ENCODE measurements around the gene BRAT1.

BRAT1 gene

DNA sequence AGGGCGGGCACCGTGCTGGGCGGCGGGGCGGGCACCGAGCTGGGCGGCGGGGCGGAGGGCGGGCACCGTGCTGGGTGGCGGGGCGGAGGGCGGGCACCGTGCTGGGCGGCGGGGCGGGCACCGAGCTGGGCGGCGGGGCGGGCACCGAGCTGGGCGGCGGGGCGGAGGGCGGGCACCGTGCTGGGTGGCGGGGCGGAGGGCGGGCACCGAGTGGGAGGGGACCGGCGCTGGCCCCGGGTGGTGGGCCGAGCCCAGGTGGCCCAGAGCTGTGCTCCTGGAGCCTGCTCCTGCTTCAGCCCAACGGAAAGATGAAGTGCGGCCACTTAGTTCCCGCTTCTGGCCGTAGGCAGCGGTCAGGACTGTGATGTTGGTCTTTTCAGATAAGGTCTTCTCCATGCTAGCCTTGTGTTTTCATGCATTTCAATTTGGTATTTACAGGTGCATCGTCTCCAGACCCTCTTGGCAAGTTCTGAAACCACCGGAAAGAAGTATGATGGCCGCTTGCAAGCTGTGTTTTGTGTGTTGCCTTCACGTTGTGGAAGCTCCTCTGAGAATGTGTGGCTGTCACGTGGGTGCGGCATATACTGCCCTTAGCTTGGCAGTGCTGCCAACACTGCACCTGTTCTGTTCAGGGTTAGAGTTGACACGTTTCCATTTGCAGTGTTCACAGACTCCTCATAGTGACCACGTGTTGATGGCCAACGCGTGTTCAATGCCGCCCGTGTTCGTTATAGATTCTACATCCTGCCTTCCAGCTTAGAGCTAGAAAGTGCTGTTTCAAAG is 28.7 kb upstream of the BRAT1 start:
- H3K9me3 ChIP-seq (ENCODE audit: control insufficient read depth, low read length): no peaks in the 10 kb centered on the region
- H3K36me3 ChIP-seq (ENCODE audit: control insufficient read depth, insufficient read depth, low read length): peaks cover 14% of the 10 kb centered on the region
- WGBS, 2 experiments (ENCODE audit: insufficient coverage in 2 of 2): 92 to 97% methylated on average over 25 to 35 of the region's 54 CpGs
- H3K4me1 ChIP-seq (ENCODE audit: control insufficient read depth, insufficient read depth, low read length, poor library complexity, severe bottlenecking): no peaks in the 10 kb centered on the region
- no peak overlapping the region for H3K27ac ChIP-seq (ENCODE audit: low read depth, low read length, severe bottlenecking)
- H3K4me3 ChIP-seq (ENCODE audit: extremely low read depth, insufficient read depth, low read length, poor library complexity, severe bottlenecking): no peak overlapping the region

DNA sequence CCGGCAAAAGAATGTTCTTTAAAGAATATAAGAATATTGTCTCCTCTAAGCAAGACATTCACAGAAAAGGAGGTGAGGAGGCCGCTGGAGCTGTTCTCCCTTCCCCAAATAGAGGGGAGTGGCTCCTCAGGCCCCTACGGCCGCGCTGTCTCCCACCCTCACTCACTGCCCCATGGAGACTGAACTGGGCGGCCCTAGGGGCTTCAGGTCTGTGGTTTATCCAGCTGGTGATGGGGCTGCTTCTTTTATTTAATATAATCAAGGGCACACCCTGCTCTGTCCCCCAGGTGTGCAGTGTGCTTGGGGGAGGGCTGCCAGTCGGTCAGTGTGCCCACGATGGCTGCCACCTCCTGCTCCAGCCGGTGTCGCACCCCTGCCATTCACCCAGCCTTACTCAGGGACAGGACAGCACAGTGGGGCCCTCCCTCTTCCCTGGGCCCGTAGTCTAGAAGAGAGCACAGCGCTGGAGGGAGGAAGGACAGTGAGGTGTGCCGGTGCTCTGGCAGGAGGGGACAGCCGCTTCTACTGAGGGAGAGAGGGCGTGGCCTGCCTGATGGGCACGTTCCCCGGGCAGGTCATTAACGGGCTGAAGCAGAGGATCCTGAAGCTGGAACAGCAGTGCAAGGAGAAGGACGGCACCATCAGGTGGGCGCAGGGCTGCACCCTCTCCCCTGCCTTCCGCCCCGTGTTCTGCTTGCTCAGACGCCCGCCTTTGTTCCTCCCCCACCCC is 26.8 kb upstream of the BRAT1 start:
- 85 to 86% methylated on average over 15 to 17 of the region's 24 CpGs for WGBS, 2 experiments (ENCODE audit: insufficient coverage in 2 of 2)
- H3K36me3 ChIP-seq (ENCODE audit: control insufficient read depth, insufficient read depth, low read length): peaks cover 11% of the 10 kb centered on the region
- H3K9me3 ChIP-seq (ENCODE audit: control insufficient read depth, low read length): no peaks in the 10 kb centered on the region
- no peaks in the 10 kb centered on the region for H3K4me1 ChIP-seq (ENCODE audit: control insufficient read depth, insufficient read depth, low read length, poor library complexity, severe bottlenecking)
- no peak overlapping the region for H3K4me3 ChIP-seq (ENCODE audit: extremely low read depth, insufficient read depth, low read length, poor library complexity, severe bottlenecking)
- no peak overlapping the region for H3K27ac ChIP-seq (ENCODE audit: low read depth, low read length, severe bottlenecking)

- Histone ChIP-seq H3K36me3 (ENCODE audit: control insufficient read depth, insufficient read depth, low read length) (peaks cover 7% of the 10 kb centered on the region), H3K9me3 (ENCODE audit: control insufficient read depth, low read length) (no peaks in the 10 kb centered on the region), H3K4me1 (ENCODE audit: control insufficient read depth, insufficient read depth, low read length, poor library complexity, severe bottlenecking) (no peaks in the 10 kb centered on the region), H3K27ac (ENCODE audit: low read depth, low read length, severe bottlenecking) (no peak overlapping the region), H3K4me3 (ENCODE audit: extremely low read depth, insufficient read depth, low read length, poor library complexity, severe bottlenecking) (no peak overlapping the region)
- 91 to 97% methylated on average over 3 to 7 of the region's 11 CpGs for WGBS, 2 experiments (ENCODE audit: insufficient coverage in 2 of 2)
Measured at GRCh38 chr7:2580636-2581035, 25.3 kb upstream of the BRAT1 start.

- H3K4me1 ChIP-seq (ENCODE audit: control insufficient read depth, insufficient read depth, low read length, poor library complexity, severe bottlenecking): no peaks in the 10 kb centered on the region
- H3K4me3 ChIP-seq (ENCODE audit: extremely low read depth, insufficient read depth, low read length, poor library complexity, severe bottlenecking): no peak overlapping the region
- H3K27ac ChIP-seq (ENCODE audit: low read depth, low read length, severe bottlenecking): no peak overlapping the region
- H3K9me3 ChIP-seq (ENCODE audit: control insufficient read depth, low read length): no peaks in the 10 kb centered on the region
- peaks cover 6% of the 10 kb centered on the region for H3K36me3 ChIP-seq (ENCODE audit: control insufficient read depth, insufficient read depth, low read length)
- 96% methylated on average over 51 to 71 of the region's 73 CpGs for WGBS, 2 experiments (ENCODE audit: insufficient coverage in 2 of 2)
Measured at GRCh38 chr7:2577914-2578680, 22.8 kb upstream of the BRAT1 start.

DNA sequence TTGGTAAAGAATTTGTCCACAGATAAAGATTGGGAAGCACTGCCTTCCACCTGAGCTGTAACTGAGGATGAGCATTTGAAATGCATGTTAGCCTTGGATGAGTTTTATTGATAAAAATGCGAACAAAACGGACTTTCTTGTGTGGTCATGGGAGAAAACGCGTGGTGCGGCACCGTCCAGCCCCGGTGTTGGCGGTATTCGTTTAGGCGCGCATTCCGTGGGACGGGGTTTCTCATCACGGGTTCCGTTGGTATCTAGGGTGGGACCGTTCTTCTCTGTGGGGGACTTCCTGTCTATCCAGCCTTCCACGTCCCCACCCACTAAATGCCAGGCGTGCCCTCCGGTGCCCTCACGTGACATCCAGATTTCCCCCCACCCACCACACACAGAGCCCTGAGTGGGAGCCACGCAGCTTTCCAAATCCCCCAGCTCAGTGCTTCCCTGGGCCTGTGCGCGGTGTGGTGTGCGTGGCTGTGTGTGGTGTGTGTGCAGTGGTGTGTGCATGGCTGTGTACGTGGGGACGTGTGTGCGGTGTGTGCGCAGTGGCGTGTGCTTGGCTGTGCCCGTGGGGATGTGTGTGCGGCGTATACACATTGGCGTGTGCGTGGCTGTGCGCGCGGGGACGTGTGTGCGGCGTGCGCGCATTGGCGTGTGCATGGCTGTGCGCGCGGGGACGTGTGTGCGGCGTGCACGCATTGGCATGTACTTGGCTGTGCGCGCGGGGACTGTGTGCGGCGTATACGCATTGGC is 21.6 kb upstream of the BRAT1 start:
- Histone ChIP-seq H3K4me1 (ENCODE audit: control insufficient read depth, insufficient read depth, low read length, poor library complexity, severe bottlenecking) (peaks cover 11% of the 10 kb centered on the region), H3K36me3 (ENCODE audit: control insufficient read depth, insufficient read depth, low read length) (peaks cover 6% of the 10 kb centered on the region), H3K27ac (ENCODE audit: low read depth, low read length, severe bottlenecking) (no peak overlapping the region), H3K4me3 (ENCODE audit: extremely low read depth, insufficient read depth, low read length, poor library complexity, severe bottlenecking) (no peak overlapping the region), H3K9me3 (ENCODE audit: control insufficient read depth, low read length) (no peaks in the 10 kb centered on the region)
- WGBS, 2 experiments (ENCODE audit: insufficient coverage in 2 of 2): 95 to 96% methylated on average over 50 to 52 of the region's 56 CpGs

DNA sequence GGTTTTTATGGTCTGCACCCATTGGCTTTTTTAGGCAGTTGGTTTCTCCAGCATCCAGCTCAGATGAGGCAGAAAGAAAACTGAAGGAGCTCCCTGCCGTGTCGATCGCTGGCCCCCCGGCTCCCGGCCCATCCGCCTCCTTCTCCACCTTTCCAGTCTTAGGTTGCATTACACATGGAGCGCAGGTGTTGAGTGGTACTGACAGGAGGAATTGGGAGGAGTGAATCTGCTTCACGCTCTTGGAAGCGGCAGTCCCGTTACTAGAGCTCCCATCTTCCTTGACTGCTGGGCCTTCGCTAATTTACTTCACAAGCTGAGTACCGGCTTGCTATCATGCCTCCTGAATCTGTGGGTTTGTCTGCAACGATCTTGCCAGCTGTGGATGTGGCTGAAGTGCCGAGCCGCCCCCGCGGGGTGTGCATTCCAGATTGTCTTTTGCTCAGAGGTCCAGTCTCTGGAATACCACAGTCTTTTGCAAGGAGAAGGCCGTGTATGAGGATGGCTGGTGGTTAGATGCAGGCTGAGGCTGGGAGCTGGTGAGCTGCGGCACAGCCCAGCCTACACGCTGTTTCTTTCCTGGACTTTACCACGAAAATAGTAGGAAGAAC is 20.5 kb upstream of the BRAT1 start:
- Histone ChIP-seq H3K9me3 (ENCODE audit: control insufficient read depth, low read length) (no peaks in the 10 kb centered on the region), H3K36me3 (ENCODE audit: control insufficient read depth, insufficient read depth, low read length) (peaks cover 6% of the 10 kb centered on the region), H3K27ac (ENCODE audit: low read depth, low read length, severe bottlenecking) (no peak overlapping the region), H3K4me1 (ENCODE audit: control insufficient read depth, insufficient read depth, low read length, poor library complexity, severe bottlenecking) (peaks cover 15% of the 10 kb centered on the region), H3K4me3 (ENCODE audit: extremely low read depth, insufficient read depth, low read length, poor library complexity, severe bottlenecking) (no peak overlapping the region)
- WGBS, 2 experiments (ENCODE audit: insufficient coverage in 2 of 2): 96 to 97% methylated on average over 18 to 20 of the region's 21 CpGs

- H3K4me3 ChIP-seq (ENCODE audit: extremely low read depth, insufficient read depth, low read length, poor library complexity, severe bottlenecking): no peak overlapping the region
- H3K27ac ChIP-seq (ENCODE audit: low read depth, low read length, severe bottlenecking): no peak overlapping the region
- no peaks in the 10 kb centered on the region for H3K9me3 ChIP-seq (ENCODE audit: control insufficient read depth, low read length)
- peaks cover 15% of the 10 kb centered on the region for H3K4me1 ChIP-seq (ENCODE audit: control insufficient read depth, insufficient read depth, low read length, poor library complexity, severe bottlenecking)
- WGBS, 2 experiments (ENCODE audit: insufficient coverage in 2 of 2): 93 to 94% methylated on average over 15 to 17 of the region's 21 CpGs
- H3K36me3 ChIP-seq (ENCODE audit: control insufficient read depth, insufficient read depth, low read length): peaks cover 6% of the 10 kb centered on the region
Measured at GRCh38 chr7:2575046-2575732, 19.9 kb upstream of the BRAT1 start.

- H3K4me1 ChIP-seq (ENCODE audit: control insufficient read depth, insufficient read depth, low read length, poor library complexity, severe bottlenecking): peaks cover 15% of the 10 kb centered on the region
- peaks cover 10% of the 10 kb centered on the region for H3K36me3 ChIP-seq (ENCODE audit: control insufficient read depth, insufficient read depth, low read length)
- H3K9me3 ChIP-seq (ENCODE audit: control insufficient read depth, low read length): no peaks in the 10 kb centered on the region
- no peak overlapping the region for H3K27ac ChIP-seq (ENCODE audit: low read depth, low read length, severe bottlenecking)
- 96 to 97% methylated on average over 9 of the region's 9 CpGs for WGBS, 2 experiments (ENCODE audit: insufficient coverage in 2 of 2)
- no peak overlapping the region for H3K4me3 ChIP-seq (ENCODE audit: extremely low read depth, insufficient read depth, low read length, poor library complexity, severe bottlenecking)
Measured at GRCh38 chr7:2573761-2574160, 18.4 kb upstream of the BRAT1 start.

GRCh38 chr7:2572101-2572842 is 16.9 kb upstream of the BRAT1 start:
- Histone ChIP-seq H3K27ac (ENCODE audit: low read depth, low read length, severe bottlenecking) (peak overlapping the region; percentile 26), H3K4me3 (ENCODE audit: extremely low read depth, insufficient read depth, low read length, poor library complexity, severe bottlenecking) (no peak overlapping the region), H3K9me3 (ENCODE audit: control insufficient read depth, low read length) (no peaks in the 10 kb centered on the region), H3K36me3 (ENCODE audit: control insufficient read depth, insufficient read depth, low read length) (peaks cover 10% of the 10 kb centered on the region), H3K4me1 (ENCODE audit: control insufficient read depth, insufficient read depth, low read length, poor library complexity, severe bottlenecking) (peaks cover 15% of the 10 kb centered on the region)
- 86 to 87% methylated on average over 16 to 19 of the region's 22 CpGs for WGBS, 2 experiments (ENCODE audit: insufficient coverage in 2 of 2)

Data from mesodermal cell (in vitro differentiated cells).